GM23338 (cell line): ENCODE results near the gene DENND4A. TPM values are rescaled to one million over a fixed set of nuclear protein-coding genes. Genes with fewer than 3 reads are reported as not detected.

Experiments
- ATAC-seq: fragments of 200-7000 bp; cut with Tn5 transposase; 3 replicates; pipeline ENCODE4 v1.9.1; 2020
- DNase-seq: peaks from one replicate; pipeline ENCODE4 v3.0.0-alpha.2; 2015; ENCODE audit warnings: low spot score
- H2AFZ ChIP-seq: fragments of 200-600 bp; sonication (generic); 2 replicates; pipeline ENCODE4 v1.8.0; 2016; ENCODE audit warnings: antibody characterized with exemption, mild to moderate bottlenecking, moderate library complexity
- H3F3A ChIP-seq: fragments of 200-600 bp; sonication (generic); replicated peaks from 2 replicates; pipeline ENCODE4 v1.8.0; 2017; ENCODE audit warnings: antibody characterized with exemption, mixed run types, low read depth
- H3K27ac ChIP-seq: fragments of 200-600 bp; sonication (generic); 2 replicates; pipeline ENCODE4 v1.6.1; 2016; ENCODE audit warnings: low read depth
- H3K27me3 ChIP-seq: fragments of 200-600 bp; sonication (generic); 2 replicates; pipeline ENCODE4 v1.8.0; 2016; ENCODE audit warnings: mild to moderate bottlenecking, mixed run types, moderate library complexity; ENCODE audit not compliant: insufficient read depth
- H3K36me3 ChIP-seq: fragments of 200-600 bp; sonication (generic); 2 replicates; pipeline ENCODE4 v1.8.0; 2016; ENCODE audit warnings: mild to moderate bottlenecking; ENCODE audit not compliant: insufficient read depth
- H3K4me1 ChIP-seq: fragments of 200-600 bp; sonication (generic); 2 replicates; pipeline ENCODE4 v1.8.0; 2016; ENCODE audit warnings: mild to moderate bottlenecking, moderate library complexity; ENCODE audit not compliant: insufficient read depth
- H3K4me2 ChIP-seq: fragments of 200-600 bp; sonication (generic); 2 replicates; pipeline ENCODE4 v1.7.1; 2017; ENCODE audit warnings: mixed run types
- H3K4me3 ChIP-seq: fragments of 200-600 bp; sonication (generic); 2 replicates; pipeline ENCODE4 v1.6.1; 2016; ENCODE audit warnings: mixed run types
- H3K79me2 ChIP-seq: fragments of 200-600 bp; sonication (generic); replicated peaks from 2 replicates; pipeline ENCODE4 v1.8.0; 2017; ENCODE audit warnings: mild to moderate bottlenecking; ENCODE audit not compliant: insufficient read depth
- H3K9me2 ChIP-seq: fragments of 200-600 bp; sonication (generic); 2 replicates; pipeline ENCODE4 v1.8.0; 2017; ENCODE audit not compliant: insufficient read depth
- H4K20me1 ChIP-seq: fragments of 200-600 bp; sonication (generic); replicated peaks from 2 replicates; pipeline ENCODE4 v1.8.0; 2017; ENCODE audit warnings: mild to moderate bottlenecking; ENCODE audit not compliant: insufficient read depth
- H3K27ac Mint-ChIP-seq: 2 replicates; pipeline ENCODE4 v1.8.0; 2020; ENCODE audit warnings: inconsistent platforms, mild to moderate bottlenecking, moderate library complexity, mixed read lengths
- H3K27me3 Mint-ChIP-seq: 3 replicates; pipeline ENCODE4 v1.8.0; 2022; ENCODE audit warnings: low read depth, mild to moderate bottlenecking, moderate library complexity, mixed read lengths, inconsistent platforms; ENCODE audit not compliant: insufficient read depth, poor library complexity
- H3K36me3 Mint-ChIP-seq: 3 replicates; pipeline ENCODE4 v1.8.0; 2021; ENCODE audit warnings: low read depth, mild to moderate bottlenecking, inconsistent platforms, moderate library complexity, mixed read lengths
- H3K4me1 Mint-ChIP-seq: 3 replicates; pipeline ENCODE4 v1.8.0; 2020; ENCODE audit warnings: mild to moderate bottlenecking, inconsistent platforms, mixed read lengths
- H3K4me3 Mint-ChIP-seq: 3 replicates; pipeline ENCODE4 v1.8.0; 2021; ENCODE audit warnings: moderate library complexity, mild to moderate bottlenecking, inconsistent platforms, mixed read lengths
- H3K9me3 Mint-ChIP-seq: 3 replicates; pipeline ENCODE4 v1.8.0; 2020; ENCODE audit warnings: moderate library complexity, mild to moderate bottlenecking, inconsistent platforms, mixed read lengths
- CREB1 ChIP-seq: fragments of 250-450 bp; sonication (Bioruptor Pico); IDR thresholded peaks from 2 replicates; pipeline ENCODE4 v1.5.0; 2020; ENCODE audit warnings: low read depth, mild to moderate bottlenecking, moderate library complexity
- EZH2phosphoT487 ChIP-seq: fragments of 200-600 bp; sonication (generic); IDR thresholded peaks from one replicate; pipeline ENCODE4 v1.8.1; 2018; ENCODE audit warnings: antibody characterized with exemption; ENCODE audit not compliant: unreplicated experiment
- JUNB ChIP-seq: IDR thresholded peaks from one replicate; pipeline ENCODE4 v1.6.1; 2016; ENCODE audit warnings: antibody characterized with exemption; ENCODE audit not compliant: unreplicated experiment
- NANOG ChIP-seq: IDR thresholded peaks from 2 replicates; pipeline ENCODE4 v1.6.1; 2016; ENCODE audit warnings: antibody characterized with exemption, borderline replicate concordance
- REST ChIP-seq: IDR thresholded peaks from one replicate; pipeline ENCODE4 v1.6.1; 2018; ENCODE audit warnings: antibody characterized with exemption; ENCODE audit not compliant: unreplicated experiment
- ZNF114 ChIP-seq: fragments of 250-450 bp; sonication (Bioruptor Pico); IDR thresholded peaks from 2 replicates; pipeline ENCODE4 v1.5.0; 2020; ENCODE audit warnings: mild to moderate bottlenecking, moderate library complexity
- ZNF331 ChIP-seq: fragments of 250-450 bp; sonication (Bioruptor Pico); IDR thresholded peaks from 2 replicates; pipeline ENCODE4 v1.5.0; 2020; ENCODE audit warnings: low read depth, mild to moderate bottlenecking, moderate library complexity
- ZNF462 ChIP-seq: fragments of 250-450 bp; sonication (Bioruptor Pico); IDR thresholded peaks from 2 replicates; pipeline ENCODE4 v1.5.0; 2020; ENCODE audit warnings: mild to moderate bottlenecking, moderate library complexity
- polyA plus RNA-seq: library from polyadenylated mRNA; unstranded; fragments of >200 nt; fragmentation: Nextera tagmentation; extraction: Ambion mirVana; gene quantifications from 2 replicates; pipeline ENCODE4 v1.2.1, GENCODE V29; 2016
- total RNA-seq: library from RNA; depleted of rRNA; stranded (reverse); fragments of >200 nt; shearing (Covaris generic); gene quantifications from 2 replicates; pipeline ENCODE4 v1.2.3, GENCODE V29; 2014

DENND4A gene
- total and polyA plus RNA-seq, 2 experiments from 2014 or later, result 3.4 to 9.0 TPM

- H3K9me3 Mint-ChIP-seq, result no peaks in the 10 kb centered on the region
- H3K4me2 ChIP-seq, result peak overlapping the region; percentile 99
- H3K27me3 ChIP-seq, result peaks cover 7% of the 10 kb centered on the region; the same call in 1 of the 2 replicates
- H3K9me2 ChIP-seq, result no peaks in the 10 kb centered on the region
- no peaks in the 10 kb centered on the region for H4K20me1 ChIP-seq
- H3K27me3 Mint-ChIP-seq, result peaks cover 4% of the 10 kb centered on the region
- TF ChIP-seq CREB1 (CRISPR knock-in tag), result 0 out of 2 replicates have a peak, but pooled peaks have one; percentile 33
- TF ChIP-seq ZNF331 (CRISPR knock-in tag), result no peak
- no peak for TF ChIP-seq JUNB
- no peaks in the 10 kb centered on the region for H3K36me3 ChIP-seq
- H3K4me1 Mint-ChIP-seq, result peaks cover 24% of the 10 kb centered on the region
- DNase-seq (peak; percentile 79), ATAC-seq (peak; percentile 63)
- H3K27ac Mint-ChIP-seq, result no peak overlapping the region
- peak overlapping the region; percentile 94 for H3K4me3 Mint-ChIP-seq
- no peak overlapping the region for H3K27ac ChIP-seq
- peak overlapping the region; percentile 91 for H2AFZ ChIP-seq
- H3K79me2 ChIP-seq, result peaks cover 9% of the 10 kb centered on the region; the same call in 1 of the 2 replicates
- H3K36me3 Mint-ChIP-seq, result no peaks in the 10 kb centered on the region
- H3F3A ChIP-seq, result no peaks in the 10 kb centered on the region
- peak overlapping the region; percentile 92 for H3K4me3 ChIP-seq
- H3K4me1 ChIP-seq, result peaks cover 18% of the 10 kb centered on the region
Measured at GRCh38 chr15:65791335-65792137, 557 bp downstream of the DENND4A start.

- Mint-ChIP-seq H3K27me3 (peaks cover 4% of the 10 kb centered on the region), H3K9me3 (no peaks in the 10 kb centered on the region), H3K4me3 (peak overlapping the region; percentile 94), H3K4me1 (peaks cover 17% of the 10 kb centered on the region), H3K36me3 (no peaks in the 10 kb centered on the region), H3K27ac (no peak overlapping the region)
- H3K4me1 ChIP-seq, result peaks cover 12% of the 10 kb centered on the region
- H3K36me3 ChIP-seq, result no peaks in the 10 kb centered on the region
- H3K79me2 ChIP-seq, result peaks cover 9% of the 10 kb centered on the region; the same call in 1 of the 2 replicates
- H3K27ac ChIP-seq, result no peak overlapping the region
- H2AFZ ChIP-seq, result peak overlapping the region; percentile 91
- peak overlapping the region; percentile 92 for H3K4me3 ChIP-seq
- no peaks in the 10 kb centered on the region for H3F3A ChIP-seq
- peaks cover 7% of the 10 kb centered on the region; the same call in 1 of the 2 replicates for H3K27me3 ChIP-seq
- no peaks in the 10 kb centered on the region for H4K20me1 ChIP-seq
- H3K9me2 ChIP-seq, result no peaks in the 10 kb centered on the region
- H3K4me2 ChIP-seq, result peak overlapping the region; percentile 99
- DNase-seq, result peak; percentile 13
- no peak for ATAC-seq
- no peak for TF ChIP-seq CREB1 (CRISPR knock-in tag)
- TF ChIP-seq REST, result no peak
- no peak for TF ChIP-seq NANOG
- no peak for TF ChIP-seq ZNF114
- TF ChIP-seq ZNF462 (CRISPR knock-in tag), result no peak
- no peak for TF ChIP-seq ZNF331 (CRISPR knock-in tag)
- TF ChIP-seq EZH2phosphoT487, result no peak
Measured at GRCh38 chr15:65790694-65791334, 1.3 kb downstream of the DENND4A start.
